HepG2 (cell line): ENCODE data around the gene STRADA. TPM values are rescaled to one million over a fixed set of nuclear protein-coding genes. Genes with fewer than 3 reads are reported as not detected.
A peak's percentile ranks its signal among the peaks of the same experiment; 100 is the strongest.

ENCODE experiments used
- BHLHE40 ChIP-seq: IDR thresholded peaks from 2 replicates; pipeline ENCODE4 v1.6.1; 2011; ENCODE audit warnings: low read length, improper control_type of control experiment
- KAT7 ChIP-seq: IDR thresholded peaks from 2 replicates; pipeline ENCODE4 v1.6.1; 2018; ENCODE audit warnings: borderline replicate concordance, missing compliant biosample characterization
- NFE2L1 ChIP-seq: sonication (generic); formaldehyde crosslinking; IDR thresholded peaks from 2 replicates; pipeline ENCODE4 v1.4.0; 2020; ENCODE audit warnings: missing genetic modification reagents, mild to moderate bottlenecking, borderline replicate concordance
- NR2C2 ChIP-seq: sonication (generic); formaldehyde crosslinking; IDR thresholded peaks from 2 replicates; pipeline ENCODE4 v1.4.0; 2020; ENCODE audit warnings: missing genetic modification reagents, mild to moderate bottlenecking, moderate library complexity, borderline replicate concordance
- PCBP2 ChIP-seq: fragments of 200-400 bp; formaldehyde crosslinking; optimal IDR thresholded peaks from 2 replicates; pipeline ENCODE3; 2018; ENCODE audit warnings: low read length, low read depth; ENCODE audit not compliant: poor library complexity, severe bottlenecking
- SALL2 ChIP-seq: sonication (generic); formaldehyde crosslinking; IDR thresholded peaks from 2 replicates; pipeline ENCODE4 v1.8.1; 2023; ENCODE audit warnings: mild to moderate bottlenecking, missing genetic modification reagents, inconsistent platforms
- TAF1 ChIP-seq: sonication (generic); formaldehyde crosslinking; IDR thresholded peaks from 2 replicates; pipeline ENCODE4 v1.4.0; 2020; ENCODE audit warnings: missing genetic modification reagents
- TBX2 ChIP-seq: sonication (generic); formaldehyde crosslinking; IDR thresholded peaks from 2 replicates; pipeline ENCODE4 v1.5.0; 2020; ENCODE audit warnings: missing genetic modification reagents, mild to moderate bottlenecking, borderline replicate concordance
- ZFP90 ChIP-seq: sonication (generic); formaldehyde crosslinking; IDR thresholded peaks from 2 replicates; pipeline ENCODE4 v1.8.0; 2022; ENCODE audit warnings: missing genetic modification reagents, mild to moderate bottlenecking, inconsistent platforms, borderline replicate concordance
- ZNF205 ChIP-seq: IDR thresholded peaks from 2 replicates; pipeline ENCODE4 v1.6.1; 2018; ENCODE audit warnings: missing biosample characterization, missing genetic modification reagents
- ZNF331 ChIP-seq: sonication (generic); formaldehyde crosslinking; IDR thresholded peaks from 2 replicates; pipeline ENCODE4 v1.4.0; 2020; ENCODE audit warnings: missing genetic modification reagents
- ZNF468 ChIP-seq: sonication (generic); formaldehyde crosslinking; IDR thresholded peaks from 2 replicates; pipeline ENCODE4 v1.8.0; 2022; ENCODE audit warnings: mild to moderate bottlenecking, moderate library complexity, missing genetic modification reagents
- ZNF496 ChIP-seq: sonication (generic); formaldehyde crosslinking; IDR thresholded peaks from 2 replicates; pipeline ENCODE4 v1.8.1; 2023; ENCODE audit warnings: mild to moderate bottlenecking, moderate library complexity, missing genetic modification reagents; ENCODE audit not compliant: insufficient replicate concordance
- ZNF776 ChIP-seq: sonication (generic); formaldehyde crosslinking; IDR thresholded peaks from 2 replicates; pipeline ENCODE4 v1.4.0; 2020; ENCODE audit warnings: mild to moderate bottlenecking, missing genetic modification reagents
- polyA plus RNA-seq, 8 experiments: library from polyadenylated mRNA; depleted of rRNA in 3 of 8; stranded (reverse) in 7 of 8; unstranded in 1 of 8; fragments of >200 nt; fragmentation: Illumina TruSeq in 4 of 8; extraction: Trizol in 4 of 8; gene quantifications; 2 replicates each; pipeline versions ENCODE4 v1.2.1 to v1.2.3, GENCODE V29; 2011 to 2016; ENCODE audit warnings: low read depth in 4 of 8, missing spikeins in 1 of 8, mixed read lengths in 1 of 8; ENCODE audit not compliant: insufficient read depth in 1 of 8
- total RNA-seq, 5 experiments: library from RNA; depleted of rRNA; stranded (reverse); fragments of >200 nt; fragmentation: Illumina TruSeq; extraction: Trizol; gene quantifications; 2 replicates each; pipeline ENCODE4 v1.2.3, GENCODE V29; 2016; ENCODE audit warnings: low read depth in 1 of 5
- TF ChIP-seq, protein P1 (sequence below): sonication (generic); formaldehyde crosslinking; IDR thresholded peaks from 2 replicates; pipeline ENCODE4 v1.9.0; 2022; ENCODE audit warnings: low read depth, missing genetic modification reagents
- TF ChIP-seq, protein P2 (sequence below): sonication (generic); formaldehyde crosslinking; conservative IDR thresholded peaks from 2 replicates; pipeline ENCODE4 v1.4.0; 2020; ENCODE audit warnings: missing genetic modification reagents
- TF ChIP-seq, protein P3 (sequence below): sonication (generic); formaldehyde crosslinking; IDR thresholded peaks from 2 replicates; pipeline ENCODE4 v1.4.0; 2020; ENCODE audit warnings: missing genetic modification reagents, borderline replicate concordance
- TF ChIP-seq, protein P4 (sequence below): sonication (generic); formaldehyde crosslinking; IDR thresholded peaks from 2 replicates; pipeline ENCODE4 v1.8.1; 2022; ENCODE audit warnings: low read depth, mild to moderate bottlenecking, missing genetic modification reagents
- TF ChIP-seq, protein P5 (sequence below): sonication (generic); formaldehyde crosslinking; IDR thresholded peaks from 2 replicates; pipeline ENCODE4 v1.5.0; 2020; ENCODE audit warnings: missing genetic modification reagents

The STRADA gene
- total and polyA plus RNA-seq, 2 of the 13 experiments (the other 11 are each of a cell fraction or from before 2014, with no cell fraction given), result 17.6 to 17.9 TPM

DNA sequence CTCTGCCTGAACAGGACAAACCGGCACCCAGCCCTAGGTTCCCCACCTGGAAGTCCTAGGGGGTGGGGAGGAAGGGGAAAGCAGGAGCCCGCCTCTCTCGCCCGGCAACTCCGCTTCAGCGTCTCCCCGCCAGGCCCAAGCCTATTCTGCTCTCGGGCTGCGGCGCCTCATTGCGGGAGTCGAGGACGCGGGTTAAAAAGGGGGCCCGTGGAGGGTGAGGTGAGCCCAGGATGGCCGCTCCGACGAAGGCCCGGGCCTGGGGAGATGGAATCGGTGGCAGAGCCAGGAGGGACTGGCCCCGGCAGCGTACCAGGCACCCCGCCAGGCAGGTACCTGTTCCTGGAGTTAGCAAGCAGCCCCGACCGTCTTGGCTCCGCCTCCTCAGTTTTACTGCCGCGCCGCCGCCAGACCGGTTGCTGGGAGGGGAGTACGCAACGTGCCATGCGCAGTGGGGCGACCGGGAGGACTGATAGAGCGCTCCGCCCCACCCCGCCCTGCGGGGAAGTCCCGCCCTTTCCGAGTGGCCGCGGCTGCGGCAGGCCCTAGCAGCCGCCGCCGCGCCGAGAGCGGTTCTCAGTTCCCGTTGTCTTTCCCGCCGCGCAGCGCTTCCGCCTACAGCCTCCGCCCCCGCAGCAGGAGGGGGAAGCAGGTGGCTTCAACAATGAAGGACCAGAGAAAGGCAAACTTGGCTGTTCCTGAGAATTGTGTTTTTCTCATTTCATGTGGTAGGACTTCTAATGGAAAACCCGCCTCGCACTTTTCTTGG lies at the start of gene STRADA (continued):
- TF ChIP-seq NR2C2 (CRISPR knock-in tag) (peak; percentile 66; the same call in 1 of the 2 replicates), TBX2 (peak; percentile 83), BHLHE40 (no peak), SALL2 (CRISPR knock-in tag) (peak; percentile 80; the same call in 1 of the 2 replicates), ZNF331 (CRISPR knock-in tag) (peak; percentile 76), ZFP90 (CRISPR knock-in tag) (peak; percentile 81; the same call in 1 of the 2 replicates), KAT7 (CRISPR knock-in tag) (peak; percentile 91; the same call in 1 of the 2 replicates), NFE2L1 (CRISPR knock-in tag) (no peak), ZNF496 (CRISPR knock-in tag) (no peak), ZNF776 (CRISPR knock-in tag) (peak; percentile 97), PCBP2 (no peak), TAF1 (peak; percentile 90), ZNF468 (CRISPR knock-in tag) (peak; percentile 34; the same call in 1 of the 2 replicates), ZNF205 (CRISPR knock-in tag) (peak; percentile 36; the same call in 1 of the 2 replicates)
- TF ChIP-seq, protein P1, sequence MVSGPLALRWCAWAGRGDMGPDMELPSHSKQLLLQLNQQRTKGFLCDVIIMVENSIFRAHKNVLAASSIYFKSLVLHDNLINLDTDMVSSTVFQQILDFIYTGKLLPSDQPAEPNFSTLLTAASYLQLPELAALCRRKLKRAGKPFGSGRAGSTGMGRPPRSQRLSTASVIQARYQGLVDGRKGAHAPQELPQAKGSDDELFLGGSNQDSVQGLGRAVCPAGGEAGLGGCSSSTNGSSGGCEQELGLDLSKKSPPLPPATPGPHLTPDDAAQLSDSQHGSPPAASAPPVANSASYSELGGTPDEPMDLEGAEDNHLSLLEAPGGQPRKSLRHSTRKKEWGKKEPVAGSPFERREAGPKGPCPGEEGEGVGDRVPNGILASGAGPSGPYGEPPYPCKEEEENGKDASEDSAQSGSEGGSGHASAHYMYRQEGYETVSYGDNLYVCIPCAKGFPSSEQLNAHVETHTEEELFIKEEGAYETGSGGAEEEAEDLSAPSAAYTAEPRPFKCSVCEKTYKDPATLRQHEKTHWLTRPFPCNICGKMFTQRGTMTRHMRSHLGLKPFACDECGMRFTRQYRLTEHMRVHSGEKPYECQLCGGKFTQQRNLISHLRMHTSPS (CRISPR knock-in tag), result peak; percentile 33; the same call in 1 of the 2 replicates
- TF ChIP-seq, protein P2, sequence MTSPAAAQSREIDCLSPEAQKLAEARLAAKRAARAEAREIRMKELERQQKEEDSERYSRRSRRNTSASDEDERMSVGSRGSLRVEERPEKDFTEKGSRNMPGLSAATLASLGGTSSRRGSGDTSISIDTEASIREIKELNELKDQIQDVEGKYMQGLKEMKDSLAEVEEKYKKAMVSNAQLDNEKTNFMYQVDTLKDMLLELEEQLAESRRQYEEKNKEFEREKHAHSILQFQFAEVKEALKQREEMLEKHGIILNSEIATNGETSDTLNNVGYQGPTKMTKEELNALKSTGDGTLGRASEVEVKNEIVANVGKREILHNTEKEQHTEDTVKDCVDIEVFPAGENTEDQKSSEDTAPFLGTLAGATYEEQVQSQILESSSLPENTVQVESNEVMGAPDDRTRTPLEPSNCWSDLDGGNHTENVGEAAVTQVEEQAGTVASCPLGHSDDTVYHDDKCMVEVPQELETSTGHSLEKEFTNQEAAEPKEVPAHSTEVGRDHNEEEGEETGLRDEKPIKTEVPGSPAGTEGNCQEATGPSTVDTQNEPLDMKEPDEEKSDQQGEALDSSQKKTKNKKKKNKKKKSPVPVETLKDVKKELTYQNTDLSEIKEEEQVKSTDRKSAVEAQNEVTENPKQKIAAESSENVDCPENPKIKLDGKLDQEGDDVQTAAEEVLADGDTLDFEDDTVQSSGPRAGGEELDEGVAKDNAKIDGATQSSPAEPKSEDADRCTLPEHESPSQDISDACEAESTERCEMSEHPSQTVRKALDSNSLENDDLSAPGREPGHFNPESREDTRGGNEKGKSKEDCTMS, result no peak
- TF ChIP-seq, protein P3, sequence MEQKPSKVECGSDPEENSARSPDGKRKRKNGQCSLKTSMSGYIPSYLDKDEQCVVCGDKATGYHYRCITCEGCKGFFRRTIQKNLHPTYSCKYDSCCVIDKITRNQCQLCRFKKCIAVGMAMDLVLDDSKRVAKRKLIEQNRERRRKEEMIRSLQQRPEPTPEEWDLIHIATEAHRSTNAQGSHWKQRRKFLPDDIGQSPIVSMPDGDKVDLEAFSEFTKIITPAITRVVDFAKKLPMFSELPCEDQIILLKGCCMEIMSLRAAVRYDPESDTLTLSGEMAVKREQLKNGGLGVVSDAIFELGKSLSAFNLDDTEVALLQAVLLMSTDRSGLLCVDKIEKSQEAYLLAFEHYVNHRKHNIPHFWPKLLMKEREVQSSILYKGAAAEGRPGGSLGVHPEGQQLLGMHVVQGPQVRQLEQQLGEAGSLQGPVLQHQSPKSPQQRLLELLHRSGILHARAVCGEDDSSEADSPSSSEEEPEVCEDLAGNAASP (CRISPR knock-in tag), result no peak
- TF ChIP-seq, protein P4, sequence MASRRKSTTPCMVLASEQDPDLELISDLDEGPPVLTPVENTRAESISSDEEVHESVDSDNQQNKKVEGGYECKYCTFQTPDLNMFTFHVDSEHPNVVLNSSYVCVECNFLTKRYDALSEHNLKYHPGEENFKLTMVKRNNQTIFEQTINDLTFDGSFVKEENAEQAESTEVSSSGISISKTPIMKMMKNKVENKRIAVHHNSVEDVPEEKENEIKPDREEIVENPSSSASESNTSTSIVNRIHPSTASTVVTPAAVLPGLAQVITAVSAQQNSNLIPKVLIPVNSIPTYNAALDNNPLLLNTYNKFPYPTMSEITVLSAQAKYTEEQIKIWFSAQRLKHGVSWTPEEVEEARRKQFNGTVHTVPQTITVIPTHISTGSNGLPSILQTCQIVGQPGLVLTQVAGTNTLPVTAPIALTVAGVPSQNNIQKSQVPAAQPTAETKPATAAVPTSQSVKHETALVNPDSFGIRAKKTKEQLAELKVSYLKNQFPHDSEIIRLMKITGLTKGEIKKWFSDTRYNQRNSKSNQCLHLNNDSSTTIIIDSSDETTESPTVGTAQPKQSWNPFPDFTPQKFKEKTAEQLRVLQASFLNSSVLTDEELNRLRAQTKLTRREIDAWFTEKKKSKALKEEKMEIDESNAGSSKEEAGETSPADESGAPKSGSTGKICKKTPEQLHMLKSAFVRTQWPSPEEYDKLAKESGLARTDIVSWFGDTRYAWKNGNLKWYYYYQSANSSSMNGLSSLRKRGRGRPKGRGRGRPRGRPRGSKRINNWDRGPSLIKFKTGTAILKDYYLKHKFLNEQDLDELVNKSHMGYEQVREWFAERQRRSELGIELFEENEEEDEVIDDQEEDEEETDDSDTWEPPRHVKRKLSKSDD (CRISPR knock-in tag), result peak; percentile 27; the same call in 1 of the 2 replicates
- TF ChIP-seq, protein P5, sequence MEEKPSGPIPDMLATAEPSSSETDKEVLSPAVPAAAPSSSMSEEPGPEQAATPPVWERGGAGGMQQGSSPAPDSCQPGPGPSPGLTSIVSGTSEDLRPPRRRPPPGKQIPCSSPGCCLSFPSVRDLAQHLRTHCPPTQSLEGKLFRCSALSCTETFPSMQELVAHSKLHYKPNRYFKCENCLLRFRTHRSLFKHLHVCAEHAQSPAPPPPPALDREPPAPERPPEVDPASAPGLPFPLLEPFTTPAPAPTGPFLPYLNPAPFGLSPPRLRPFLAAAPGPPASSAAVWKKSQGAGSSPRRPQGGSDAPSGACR (CRISPR knock-in tag), result no peak; the same call in 1 of the 2 replicates
